ENCODE results near the gene IFIH1. TPM values are rescaled to one million over a fixed set of nuclear protein-coding genes. Genes with fewer than 3 reads are reported as not detected.

The IFIH1 gene
- polyA plus RNA-seq, 1 experiment = 2.2 TPM

DNA sequence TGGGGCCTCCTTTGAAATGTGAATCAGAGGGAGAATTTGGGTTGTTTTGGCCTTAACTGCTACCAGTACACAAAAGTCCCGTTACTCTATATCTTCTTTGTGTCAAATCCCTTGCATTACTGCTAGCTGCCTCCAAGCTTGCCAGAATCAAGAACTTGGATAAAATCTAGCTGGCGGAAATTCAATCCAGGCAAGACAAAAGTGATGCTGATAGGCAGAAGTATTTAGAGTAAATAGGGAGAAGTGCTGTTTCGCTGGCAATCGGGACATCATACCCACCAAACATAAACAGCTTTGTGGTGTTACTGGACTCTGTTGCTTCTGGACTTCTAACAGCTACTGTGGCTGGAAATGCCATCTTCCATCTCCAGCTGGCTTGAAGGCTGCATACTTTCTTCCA lies 2.5 kb downstream of the IFIH1 start:
- CTCF ChIA-PET = interaction anchor here (1.0 to 1.6 kb wide), 3 partner anchors 18 to 729 kb away, joined by 3 to 7 read pairs (median 3); no protein-coding TSS in a partner anchor
- DNase-seq (ENCODE audit: low read depth, low spot score) = no peak
- Histone ChIP-seq H3K4me3 (ENCODE audit: low read depth, low read length) (no peak overlapping the region), H3K9me3 (ENCODE audit: control insufficient read depth, insufficient read depth, low read length) (no peaks in the 10 kb centered on the region), H3K27me3 (ENCODE audit: control insufficient read depth, insufficient read depth, low read length) (no peaks in the 10 kb centered on the region), H3K27ac (ENCODE audit: low read depth, low read length) (no peak overlapping the region)
- POLR2A ChIA-PET = no interaction called here
- TF ChIP-seq, protein P1, sequence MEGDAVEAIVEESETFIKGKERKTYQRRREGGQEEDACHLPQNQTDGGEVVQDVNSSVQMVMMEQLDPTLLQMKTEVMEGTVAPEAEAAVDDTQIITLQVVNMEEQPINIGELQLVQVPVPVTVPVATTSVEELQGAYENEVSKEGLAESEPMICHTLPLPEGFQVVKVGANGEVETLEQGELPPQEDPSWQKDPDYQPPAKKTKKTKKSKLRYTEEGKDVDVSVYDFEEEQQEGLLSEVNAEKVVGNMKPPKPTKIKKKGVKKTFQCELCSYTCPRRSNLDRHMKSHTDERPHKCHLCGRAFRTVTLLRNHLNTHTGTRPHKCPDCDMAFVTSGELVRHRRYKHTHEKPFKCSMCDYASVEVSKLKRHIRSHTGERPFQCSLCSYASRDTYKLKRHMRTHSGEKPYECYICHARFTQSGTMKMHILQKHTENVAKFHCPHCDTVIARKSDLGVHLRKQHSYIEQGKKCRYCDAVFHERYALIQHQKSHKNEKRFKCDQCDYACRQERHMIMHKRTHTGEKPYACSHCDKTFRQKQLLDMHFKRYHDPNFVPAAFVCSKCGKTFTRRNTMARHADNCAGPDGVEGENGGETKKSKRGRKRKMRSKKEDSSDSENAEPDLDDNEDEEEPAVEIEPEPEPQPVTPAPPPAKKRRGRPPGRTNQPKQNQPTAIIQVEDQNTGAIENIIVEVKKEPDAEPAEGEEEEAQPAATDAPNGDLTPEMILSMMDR (IDR thresholded peaks at IDR 0.05; ENCODE audit: low read depth, low read length) = no peak

DNA sequence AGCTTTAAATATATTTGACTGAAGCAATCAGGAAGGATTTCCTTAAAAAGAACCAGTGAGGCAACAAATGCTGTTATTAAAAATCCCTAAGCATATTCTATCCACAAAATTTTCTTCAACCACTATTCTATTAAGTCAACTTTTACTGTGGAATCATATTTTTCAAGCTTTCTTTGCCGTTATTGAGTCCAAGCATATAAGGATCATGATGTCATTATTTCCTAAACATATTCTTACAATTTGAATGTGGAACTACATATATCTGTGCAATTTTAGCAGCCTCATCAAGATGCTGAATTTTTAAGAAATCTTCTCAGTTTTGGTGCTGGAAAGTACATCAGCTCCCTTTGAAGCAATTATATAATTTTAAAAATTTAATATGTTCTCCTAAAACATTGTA lies 5.6 kb downstream of the IFIH1 start:
- H3K27ac ChIP-seq (ENCODE audit: low read depth, low read length) = no peak overlapping the region
- no peak overlapping the region for H3K4me3 ChIP-seq (ENCODE audit: low read depth, low read length)
- DNase-seq (ENCODE audit: low read depth, low spot score) = no peak
- H3K27me3 ChIP-seq (ENCODE audit: control insufficient read depth, insufficient read depth, low read length) = no peaks in the 10 kb centered on the region
- no peaks in the 10 kb centered on the region for H3K9me3 ChIP-seq (ENCODE audit: control insufficient read depth, insufficient read depth, low read length)
- TF ChIP-seq, protein P1 (IDR thresholded peaks at IDR 0.05; ENCODE audit: low read depth, low read length) = no peak
- ChIA-PET POLR2A (no interaction called here), CTCF (interaction anchor here (0.7 to 2.5 kb wide), 7 partner anchors 14 to 726 kb away, joined by 3 to 9 read pairs (median 3); no protein-coding TSS in a partner anchor)

DNA sequence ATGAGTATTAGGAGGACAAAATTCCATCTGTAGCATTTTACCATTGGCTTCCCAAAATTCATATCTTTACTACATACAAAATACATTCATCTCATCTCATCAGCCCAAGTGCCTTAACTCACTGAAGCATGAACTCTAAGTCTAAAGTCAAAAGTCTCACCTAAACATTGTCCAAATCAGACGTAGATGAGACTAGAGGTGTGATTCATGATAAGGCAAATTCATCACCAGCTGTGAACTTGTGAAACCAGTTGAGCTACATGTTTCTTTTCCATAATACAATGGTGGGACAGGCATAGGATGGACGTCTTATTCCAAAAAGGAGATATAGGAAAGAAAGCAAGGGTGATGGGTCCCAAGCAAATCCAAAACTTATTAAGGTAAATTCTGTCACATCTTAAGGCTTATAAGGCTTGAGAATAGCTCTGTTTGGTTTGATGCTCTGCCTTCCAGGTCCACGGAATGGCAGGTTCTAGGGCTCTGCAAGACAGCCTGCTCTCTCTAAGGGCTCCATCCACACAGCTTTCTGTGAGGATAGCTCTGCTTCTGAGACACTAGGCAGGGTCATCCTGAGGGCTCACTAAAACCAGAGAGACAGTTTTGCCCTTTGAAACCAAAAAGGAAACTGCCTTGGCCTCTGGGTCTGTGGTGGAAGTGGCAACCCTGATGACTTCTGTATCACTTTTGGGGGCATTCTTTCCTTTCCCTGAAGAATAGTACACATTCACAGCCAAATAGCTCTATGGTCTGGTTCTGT lies 9.6 kb downstream of the IFIH1 start:
- DNase-seq (ENCODE audit: low read depth, low spot score) = no peak
- Histone ChIP-seq H3K27ac (ENCODE audit: low read depth, low read length) (no peak overlapping the region), H3K9me3 (ENCODE audit: control insufficient read depth, insufficient read depth, low read length) (no peaks in the 10 kb centered on the region), H3K27me3 (ENCODE audit: control insufficient read depth, insufficient read depth, low read length) (no peaks in the 10 kb centered on the region), H3K4me3 (ENCODE audit: low read depth, low read length) (no peak overlapping the region)
- TF ChIP-seq, protein P1 (IDR thresholded peaks at IDR 0.05; ENCODE audit: low read depth, low read length) = no peak
- POLR2A ChIA-PET = interaction anchor here (0.6 to 0.7 kb wide), 2 partner anchors 148 to 946 kb away, joined by 4 to 5 read pairs; no protein-coding TSS in a partner anchor
- CTCF ChIA-PET = interaction anchor here (1.0 to 2.3 kb wide), 5 partner anchors 8 to 155 kb away, joined by 3 to 11 read pairs (median 4); partner anchors contain the start of gene IFIH1

DNA sequence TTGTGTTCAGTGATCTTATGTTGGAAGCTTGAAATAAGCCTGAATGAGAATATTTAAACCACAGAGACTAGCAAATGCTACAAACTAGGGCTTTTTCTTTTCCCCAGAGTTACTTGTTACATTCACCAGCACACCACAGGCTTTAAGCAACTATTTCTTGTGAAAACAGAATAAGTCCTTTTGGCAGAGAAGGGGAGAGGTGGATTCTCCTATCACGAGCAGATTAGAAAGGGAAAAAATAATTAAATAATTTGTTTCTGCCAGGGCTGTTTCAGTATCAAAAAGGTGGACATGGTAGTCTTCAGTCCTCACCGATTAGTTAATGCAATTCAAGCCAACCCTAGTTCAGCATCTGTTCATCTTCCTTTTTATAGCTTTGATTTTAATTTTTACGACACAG lies 12.6 kb downstream of the IFIH1 start:
- ChIA-PET POLR2A (no interaction called here), CTCF (interaction anchor here (1.3 to 14.0 kb wide), 3 partner anchors 12 to 155 kb away, joined by 4 to 344 read pairs (median 222); partner anchors contain the start of gene GCG)
- TF ChIP-seq, protein P1 (IDR thresholded peaks at IDR 0.05; ENCODE audit: low read depth, low read length) = no peak
- no peak for DNase-seq (ENCODE audit: low read depth, low spot score)
- no peaks in the 10 kb centered on the region for H3K9me3 ChIP-seq (ENCODE audit: control insufficient read depth, insufficient read depth, low read length)
- no peaks in the 10 kb centered on the region for H3K27me3 ChIP-seq (ENCODE audit: control insufficient read depth, insufficient read depth, low read length)
- H3K4me3 ChIP-seq (ENCODE audit: low read depth, low read length) = no peak overlapping the region
- H3K27ac ChIP-seq (ENCODE audit: low read depth, low read length) = no peak overlapping the region

DNA sequence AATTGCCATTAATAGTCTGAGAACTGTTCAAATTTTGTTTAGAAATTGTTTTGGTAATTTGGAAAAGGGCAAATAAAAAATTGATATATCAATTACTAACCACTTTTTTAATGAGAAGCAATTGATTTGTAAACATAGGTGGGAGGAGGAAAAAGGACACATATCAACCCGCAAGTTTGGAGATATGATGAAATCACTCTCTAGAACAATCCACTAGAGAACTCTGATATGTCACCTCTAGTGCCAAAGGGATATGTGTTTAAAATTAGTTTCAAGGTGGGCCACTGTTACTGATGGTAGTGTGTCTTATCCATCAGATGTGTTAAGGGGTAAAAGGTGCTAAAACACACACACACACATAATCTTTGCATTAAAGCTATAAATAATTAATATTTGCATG lies 16.6 kb downstream of the IFIH1 start:
- DNase-seq (ENCODE audit: low read depth, low spot score) = no peak
- Histone ChIP-seq H3K27me3 (ENCODE audit: control insufficient read depth, insufficient read depth, low read length) (no peaks in the 10 kb centered on the region), H3K4me3 (ENCODE audit: low read depth, low read length) (no peak overlapping the region), H3K27ac (ENCODE audit: low read depth, low read length) (no peak overlapping the region), H3K9me3 (ENCODE audit: control insufficient read depth, insufficient read depth, low read length) (no peaks in the 10 kb centered on the region)
- TF ChIP-seq, protein P1 (IDR thresholded peaks at IDR 0.05; ENCODE audit: low read depth, low read length) = no peak
- POLR2A ChIA-PET = no interaction called here
- CTCF ChIA-PET = interaction anchor here (0.6 to 14.0 kb wide), 17 partner anchors 8 to 715 kb away, joined by 3 to 344 read pairs (median 5); partner anchors contain the start of genes GCG and IFIH1
